Activated CD4-positive, CD25-positive, alpha-beta regulatory T cell treated with anti-CD3 and anti-CD28 coated beads, Interleukin-2, amount 50 U/mL, for 16 hours (primary cell): ENCODE data around the gene AEN.

ENCODE experiments used
- DNase-seq: peaks from one replicate; pipeline ENCODE4 v3.0.0-alpha.2; 2020; ENCODE audit warnings: low read depth, low spot score

Gene AEN

DNA sequence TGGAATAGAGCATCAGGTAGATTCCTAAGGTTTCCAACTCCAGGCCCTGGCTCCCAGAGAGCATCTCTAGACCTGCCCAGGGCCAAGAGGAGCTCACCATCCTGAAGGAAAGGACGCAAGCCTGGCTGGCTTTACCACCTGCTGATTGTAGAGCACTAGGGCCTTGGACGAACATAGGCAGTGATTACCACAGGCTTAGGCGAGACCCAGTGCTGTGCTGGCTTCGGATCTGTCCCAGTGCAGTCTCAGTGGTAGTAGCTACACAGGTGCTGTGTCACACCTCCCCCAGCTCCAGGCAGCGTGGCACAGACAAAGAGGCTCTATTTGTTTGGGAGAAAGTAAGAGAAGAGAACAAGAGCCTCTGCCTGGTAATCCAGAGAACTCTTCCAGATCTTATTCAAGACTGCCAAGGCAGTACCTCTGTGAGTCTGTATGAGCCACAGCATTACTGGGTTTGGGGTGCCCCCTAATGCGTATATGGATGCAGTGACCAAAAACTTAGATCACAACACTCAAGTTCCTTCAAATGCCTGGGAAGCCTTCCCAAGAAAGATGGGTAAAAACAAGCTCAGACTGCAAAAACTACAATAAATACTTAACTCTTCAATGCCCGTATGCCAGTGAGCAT, 43.1 kb downstream of the AEN start:
- no peak for DNase-seq

DNA sequence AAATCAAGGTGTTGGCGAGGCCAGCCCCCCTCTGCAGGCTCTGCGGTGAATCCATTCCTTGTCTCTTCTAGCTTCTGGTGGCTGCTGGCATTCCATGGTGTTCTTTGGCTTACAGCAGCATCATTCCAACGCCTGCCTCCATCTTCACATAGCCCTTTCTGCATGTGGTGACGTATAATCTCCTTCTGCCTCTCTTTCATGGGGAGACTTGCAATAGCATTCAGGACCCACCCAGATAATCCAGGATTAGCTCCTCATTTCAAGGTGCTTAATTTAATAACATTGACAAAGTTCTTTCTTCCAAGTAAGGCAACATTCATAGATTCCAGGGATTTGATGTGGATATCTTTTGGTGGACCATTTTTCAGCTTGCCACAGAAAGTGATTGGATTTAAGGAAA, 53.5 kb downstream of the AEN start:
- DNase-seq = no peak

DNA sequence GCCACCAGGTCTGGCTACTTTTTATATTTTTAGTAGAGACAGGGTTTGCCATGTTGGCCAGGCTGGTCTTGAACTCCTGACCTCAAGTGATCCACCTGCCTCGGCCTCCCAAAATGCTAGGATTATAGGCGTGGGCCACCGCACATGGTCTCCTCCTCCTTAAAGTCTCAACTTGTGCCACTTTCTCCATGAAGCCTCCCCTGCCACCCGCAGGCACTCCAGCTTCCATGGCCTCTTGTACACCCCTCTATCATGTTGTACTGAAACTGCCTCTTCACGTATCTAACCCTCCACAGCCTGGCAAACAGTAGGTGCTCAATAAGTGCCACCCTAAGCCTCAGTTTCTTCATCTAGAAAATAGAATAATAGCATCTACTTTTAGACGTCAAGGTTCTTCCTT, 57.6 kb downstream of the AEN start:
- DNase-seq = no peak

DNA sequence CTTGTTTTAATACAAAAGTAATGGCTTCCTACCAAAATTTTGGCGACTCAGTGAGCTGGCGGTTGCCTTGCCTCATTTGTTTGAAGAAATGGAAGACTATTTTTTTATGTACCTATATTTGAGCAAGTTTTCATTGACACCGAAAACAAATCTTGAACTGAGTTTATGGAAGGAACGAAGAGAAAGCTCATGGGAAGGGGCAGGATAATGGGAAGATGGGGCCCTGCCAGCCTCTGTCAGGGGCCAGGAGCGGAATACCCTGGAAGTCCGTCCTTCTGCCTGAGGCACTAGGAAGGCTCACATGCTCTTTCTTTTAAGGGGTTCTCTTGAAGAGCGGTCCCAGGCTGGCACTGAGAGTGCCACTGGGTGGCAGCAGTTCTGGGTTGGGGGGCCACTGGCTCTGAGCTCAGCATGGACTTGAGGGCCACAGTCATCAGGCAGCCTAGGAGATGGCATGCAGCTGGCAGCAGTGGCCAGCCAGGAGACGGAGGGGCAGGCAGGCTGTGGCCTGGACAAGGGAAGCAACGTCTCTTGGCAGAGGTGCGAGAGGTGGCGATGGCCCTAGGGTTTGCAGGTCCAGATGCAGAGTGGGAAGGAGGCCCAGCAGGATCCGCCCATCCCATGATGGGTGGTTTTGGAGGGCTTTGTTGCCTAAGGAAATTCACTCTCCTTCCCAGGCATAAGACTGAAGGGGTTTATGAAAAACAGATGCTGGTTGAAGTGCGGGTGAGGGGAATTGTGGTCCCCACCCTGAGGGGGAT, 59.3 kb downstream of the AEN start:
- no peak for DNase-seq

DNA sequence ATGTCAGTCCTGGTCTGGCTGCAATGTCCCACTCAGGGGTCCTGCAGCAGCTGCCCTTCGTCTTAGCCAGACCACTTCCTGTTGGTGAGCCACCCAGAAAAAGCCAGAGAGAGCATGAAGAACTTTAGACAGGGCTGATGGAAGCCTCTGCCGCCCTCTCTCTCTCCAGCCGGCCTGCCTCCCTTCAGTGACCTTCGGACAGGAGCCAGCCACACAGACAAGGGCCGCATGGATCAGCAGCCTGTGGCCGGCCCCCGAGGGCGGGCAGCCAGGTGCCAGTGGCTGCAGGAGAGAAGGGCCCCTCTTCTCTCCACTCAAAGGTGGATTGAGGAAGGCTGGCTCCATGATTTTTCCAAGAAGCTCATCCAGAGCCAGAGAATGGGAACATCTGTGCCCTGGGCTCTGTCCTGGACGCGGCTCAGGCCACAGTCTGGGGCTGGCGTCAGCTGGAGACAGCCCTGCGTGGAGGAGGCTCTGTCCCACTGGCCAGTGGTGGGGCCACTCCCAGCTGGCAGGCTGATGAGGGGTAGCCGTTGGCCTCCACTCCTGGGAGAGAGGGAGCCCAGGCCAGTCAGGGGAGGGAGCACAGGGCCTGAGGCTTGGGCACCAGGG, 60.6 kb downstream of the AEN start:
- DNase-seq = no peak
